Measurements from ENCODE around the gene KCNH8.

DNA sequence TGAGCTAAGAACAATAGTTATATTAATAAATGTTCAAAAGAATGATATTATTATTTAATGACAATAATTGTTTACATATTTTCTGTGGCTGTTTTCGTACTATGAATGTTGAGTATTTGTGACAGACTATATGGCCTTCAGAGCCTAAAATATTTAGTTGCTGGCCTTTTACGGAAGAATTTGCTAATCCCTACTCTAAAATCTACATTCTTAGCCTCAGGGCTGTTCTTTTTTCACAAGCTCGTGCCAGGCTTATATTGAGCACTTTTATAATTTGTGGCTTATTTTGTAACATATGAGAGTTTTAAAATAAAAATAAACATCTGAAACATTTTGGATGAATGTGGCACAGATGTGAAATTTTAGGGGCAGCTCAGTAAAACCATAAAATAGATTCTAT lies 79.9 kb downstream of the KCNH8 start:
- TF ChIP-seq, protein P1, sequence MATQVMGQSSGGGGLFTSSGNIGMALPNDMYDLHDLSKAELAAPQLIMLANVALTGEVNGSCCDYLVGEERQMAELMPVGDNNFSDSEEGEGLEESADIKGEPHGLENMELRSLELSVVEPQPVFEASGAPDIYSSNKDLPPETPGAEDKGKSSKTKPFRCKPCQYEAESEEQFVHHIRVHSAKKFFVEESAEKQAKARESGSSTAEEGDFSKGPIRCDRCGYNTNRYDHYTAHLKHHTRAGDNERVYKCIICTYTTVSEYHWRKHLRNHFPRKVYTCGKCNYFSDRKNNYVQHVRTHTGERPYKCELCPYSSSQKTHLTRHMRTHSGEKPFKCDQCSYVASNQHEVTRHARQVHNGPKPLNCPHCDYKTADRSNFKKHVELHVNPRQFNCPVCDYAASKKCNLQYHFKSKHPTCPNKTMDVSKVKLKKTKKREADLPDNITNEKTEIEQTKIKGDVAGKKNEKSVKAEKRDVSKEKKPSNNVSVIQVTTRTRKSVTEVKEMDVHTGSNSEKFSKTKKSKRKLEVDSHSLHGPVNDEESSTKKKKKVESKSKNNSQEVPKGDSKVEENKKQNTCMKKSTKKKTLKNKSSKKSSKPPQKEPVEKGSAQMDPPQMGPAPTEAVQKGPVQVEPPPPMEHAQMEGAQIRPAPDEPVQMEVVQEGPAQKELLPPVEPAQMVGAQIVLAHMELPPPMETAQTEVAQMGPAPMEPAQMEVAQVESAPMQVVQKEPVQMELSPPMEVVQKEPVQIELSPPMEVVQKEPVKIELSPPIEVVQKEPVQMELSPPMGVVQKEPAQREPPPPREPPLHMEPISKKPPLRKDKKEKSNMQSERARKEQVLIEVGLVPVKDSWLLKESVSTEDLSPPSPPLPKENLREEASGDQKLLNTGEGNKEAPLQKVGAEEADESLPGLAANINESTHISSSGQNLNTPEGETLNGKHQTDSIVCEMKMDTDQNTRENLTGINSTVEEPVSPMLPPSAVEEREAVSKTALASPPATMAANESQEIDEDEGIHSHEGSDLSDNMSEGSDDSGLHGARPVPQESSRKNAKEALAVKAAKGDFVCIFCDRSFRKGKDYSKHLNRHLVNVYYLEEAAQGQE (IDR thresholded peaks at IDR 0.05; ENCODE audit: low read depth), result no peak
- TF ChIP-seq RAD21 (IDR thresholded peaks at IDR 0.05; ENCODE audit: low read depth), result no peak
- TF ChIP-seq CREB1 (IDR thresholded peaks at IDR 0.05; ENCODE audit: low read depth), result no peak
- no peak for TF ChIP-seq TEAD4 (IDR thresholded peaks at IDR 0.05)
- no peak for TF ChIP-seq TAF1 (IDR thresholded peaks at IDR 0.05; ENCODE audit: low read depth)
- no peak for TF ChIP-seq FOXM1 (IDR thresholded peaks at IDR 0.05; ENCODE audit: borderline replicate concordance, low read depth)
- no peak for TF ChIP-seq EGR1 (IDR thresholded peaks at IDR 0.05)
- no peak for TF ChIP-seq EP300 (IDR thresholded peaks at IDR 0.05; ENCODE audit: borderline replicate concordance)
- TF ChIP-seq, protein P2, sequence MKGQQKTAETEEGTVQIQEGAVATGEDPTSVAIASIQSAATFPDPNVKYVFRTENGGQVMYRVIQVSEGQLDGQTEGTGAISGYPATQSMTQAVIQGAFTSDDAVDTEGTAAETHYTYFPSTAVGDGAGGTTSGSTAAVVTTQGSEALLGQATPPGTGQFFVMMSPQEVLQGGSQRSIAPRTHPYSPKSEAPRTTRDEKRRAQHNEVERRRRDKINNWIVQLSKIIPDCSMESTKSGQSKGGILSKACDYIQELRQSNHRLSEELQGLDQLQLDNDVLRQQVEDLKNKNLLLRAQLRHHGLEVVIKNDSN (IDR thresholded peaks at IDR 0.05), result no peak
- TF ChIP-seq YY1 (IDR thresholded peaks at IDR 0.05; ENCODE audit: low read depth), result no peak
- TF ChIP-seq, protein P3, sequence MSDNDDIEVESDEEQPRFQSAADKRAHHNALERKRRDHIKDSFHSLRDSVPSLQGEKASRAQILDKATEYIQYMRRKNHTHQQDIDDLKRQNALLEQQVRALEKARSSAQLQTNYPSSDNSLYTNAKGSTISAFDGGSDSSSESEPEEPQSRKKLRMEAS (IDR thresholded peaks at IDR 0.05), result no peak
- no peak for TF ChIP-seq CEBPB (IDR thresholded peaks at IDR 0.05)
- no peak for TF ChIP-seq ZBTB7A (IDR thresholded peaks at IDR 0.05; ENCODE audit: low read depth)
- no peak for TF ChIP-seq NFIC (IDR thresholded peaks at IDR 0.05)
